H1 (cell line): ENCODE results near the gene IL27RA. TPM values are rescaled to one million over a fixed set of nuclear protein-coding genes. Genes with fewer than 3 reads are reported as not detected.

ENCODE experiments used
- CBX5 ChIP-seq: fragments of 300-800, 300-1000 bp; sonication (generic); IDR thresholded peaks from 2 replicates; pipeline ENCODE4 v1.7.1; 2016; ENCODE audit warnings: antibody characterized with exemption, low read length, low read depth
- MAX ChIP-seq: IDR thresholded peaks from 2 replicates; pipeline ENCODE4 v1.6.1; 2012; ENCODE audit warnings: inconsistent platforms
- PHF8 ChIP-seq: fragments of 200-600 bp; sonication (generic); conservative IDR thresholded peaks from 2 replicates; pipeline ENCODE4 v1.7.1; 2012; ENCODE audit warnings: low read depth, mild to moderate bottlenecking, inconsistent platforms, low read length, moderate library complexity
- polyA plus RNA-seq, 7 experiments: library from polyadenylated mRNA; depleted of rRNA in 3 of 7; stranded (reverse) in 5 of 7; unstranded in 2 of 7; fragments of >200 nt in 5 of 7; fragments of 200-250 nt in 2 of 7; gene quantifications; 1 replicate in 5 of 7; 2 replicates in 1 of 7; 4 replicates in 1 of 7; pipeline versions ENCODE4 v1.2.1 to v1.2.3, GENCODE V29; 2011 to 2013; ENCODE audit warnings: missing spikeins in 2 of 7, mixed read lengths in 2 of 7
- total RNA-seq: library from RNA; stranded (reverse); fragmentation: NEBNext Ultra II Directional; extraction: Animal tissue kit (Norgen Biotek cat#: 25700); gene quantifications from 2 replicates; pipeline ENCODE4 v1.2.1, GENCODE V29; 2021

Gene IL27RA
- total and polyA plus RNA-seq, 2 of the 8 experiments (the other 6 are each of a cell fraction or from before 2014, with no cell fraction given) = 9.9 to 14.7 TPM

- TF ChIP-seq CBX5 (no peak), MAX (no peak), PHF8 (no peak)
Observed at GRCh38 chr19:14027856-14028450, 3.6 kb upstream of the IL27RA start, which contains the start of gene RLN3 (continued).
